IMR-90 (cell line): ENCODE data around the gene ADAMTSL4. TPM values are rescaled to one million over a fixed set of nuclear protein-coding genes. Genes with fewer than 3 reads are reported as not detected.

Experiments
- ATAC-seq: fragments of 200-7000 bp; cut with Tn5 transposase; 2 replicates; pipeline ENCODE4 v1.9.1; 2020; ENCODE audit warnings: low read depth, mild to moderate bottlenecking, moderate library complexity
- BruUV-seq: library from RNA; stranded (reverse); fragments of 400-500 nt; replicated peaks from 2 replicates; lab custom pipeline; 2021; lab: Mats Ljungman, UMichigan
- CTCF ChIA-PET: fragments of 300-600 bp; formaldehyde crosslinking; extraction: SDS; loops from one replicate; lab custom pipeline; 2021; ENCODE audit warnings: antibody characterized with exemption; lab: Yijun Ruan, JAX
- POLR2A ChIA-PET: fragments of 300-600 bp; sonication (Branson Sonifier 250); formaldehyde crosslinking; loops from one replicate; lab custom pipeline; 2022; ENCODE audit warnings: antibody characterized with exemption; ENCODE audit not compliant: unreplicated experiment; lab: Charles Lee
- DNase-seq: peaks from one replicate; pipeline ENCODE4 v3.0.0; 2013
- H2AFZ ChIP-seq: replicated peaks from 2 replicates; pipeline ENCODE3; 2013; ENCODE audit warnings: low read length, mild to moderate bottlenecking; ENCODE audit not compliant: poor library complexity
- H2AK5ac ChIP-seq: 2 replicates; pipeline ENCODE4 v1.6.1; 2013; ENCODE audit warnings: low read depth, low read length, inconsistent platforms
- H2AK9ac ChIP-seq: replicated peaks from 2 replicates; pipeline ENCODE3; 2013; ENCODE audit warnings: mild to moderate bottlenecking, low read depth, low read length, moderate library complexity; ENCODE audit not compliant: poor library complexity
- H2BK120ac ChIP-seq: 2 replicates; pipeline ENCODE4 v1.6.1; 2013; ENCODE audit warnings: low read depth, low read length, inconsistent platforms
- H2BK15ac ChIP-seq: 3 replicates; pipeline ENCODE4 v1.6.1; 2013; ENCODE audit warnings: low read depth, low read length, inconsistent platforms
- H2BK20ac ChIP-seq: 2 replicates; pipeline ENCODE4 v1.6.1; 2013; ENCODE audit warnings: low read depth, mild to moderate bottlenecking, inconsistent platforms, low read length, moderate library complexity
- H2BK5ac ChIP-seq: 2 replicates; pipeline ENCODE4 v1.6.1; 2013; ENCODE audit warnings: mild to moderate bottlenecking, low read depth, low read length, inconsistent platforms; ENCODE audit not compliant: poor library complexity, severe bottlenecking
- H3K14ac ChIP-seq: replicated peaks from 2 replicates; pipeline ENCODE4 v1.6.1; 2013; ENCODE audit warnings: low read depth, low read length, inconsistent platforms
- H3K18ac ChIP-seq: 2 replicates; pipeline ENCODE4 v1.6.1; 2013; ENCODE audit warnings: low read depth, low read length, control low read depth
- H3K23ac ChIP-seq: 2 replicates; pipeline ENCODE4 v1.6.1; 2013; ENCODE audit warnings: low read depth, low read length, inconsistent platforms
- H3K27ac ChIP-seq: 2 replicates; pipeline ENCODE4 v1.5.1; 2013; ENCODE audit warnings: mild to moderate bottlenecking, control low read depth, low read length; ENCODE audit not compliant: insufficient read depth
- H3K27me3 ChIP-seq: 2 replicates; pipeline ENCODE4 v1.6.1; 2013; ENCODE audit warnings: low read length; ENCODE audit not compliant: control insufficient read depth, insufficient read depth
- H3K36me3 ChIP-seq: 2 replicates; pipeline ENCODE4 v1.6.1; 2013; ENCODE audit warnings: low read length, mixed read lengths; ENCODE audit not compliant: control insufficient read depth, insufficient read depth
- H3K4ac ChIP-seq: 2 replicates; pipeline ENCODE4 v1.6.1; 2013; ENCODE audit warnings: low read depth, low read length, inconsistent platforms
- H3K4me1 ChIP-seq: 2 replicates; pipeline ENCODE4 v1.6.1; 2013; ENCODE audit warnings: low read length, mixed read lengths; ENCODE audit not compliant: control insufficient read depth, insufficient read depth
- H3K4me2 ChIP-seq: 2 replicates; pipeline ENCODE4 v1.6.1; 2013; ENCODE audit warnings: low read depth, mild to moderate bottlenecking, control low read depth, low read length, moderate library complexity
- H3K4me3 ChIP-seq: 2 replicates; pipeline ENCODE4 v1.5.1; 2013; ENCODE audit warnings: low read depth, mild to moderate bottlenecking, control low read depth, low read length, moderate library complexity; ENCODE audit not compliant: insufficient read depth
- H3K56ac ChIP-seq: 2 replicates; pipeline ENCODE4 v1.6.1; 2013; ENCODE audit warnings: low read length, inconsistent platforms; ENCODE audit not compliant: insufficient read depth; ENCODE audit errors: extremely low read depth
- H3K79me1 ChIP-seq, 2 experiments: 2 replicates each; pipeline ENCODE4 v1.6.1; 2013; ENCODE audit warnings: low read length in 2 of 2, inconsistent platforms in 1 of 2, low read depth in 1 of 2
- H3K9ac ChIP-seq: 2 replicates; pipeline ENCODE4 v1.6.1; 2013; ENCODE audit warnings: low read depth, low read length, control low read depth
- H3K9me1 ChIP-seq: 2 replicates; pipeline ENCODE4 v1.6.1; 2013; ENCODE audit warnings: low read length, inconsistent platforms; ENCODE audit not compliant: insufficient read depth
- H3K9me3 ChIP-seq: 2 replicates; pipeline ENCODE4 v1.6.1; 2013; ENCODE audit warnings: low read length; ENCODE audit not compliant: control insufficient read depth, insufficient read depth
- H4K20me1 ChIP-seq: 2 replicates; pipeline ENCODE4 v1.6.1; 2013; ENCODE audit warnings: low read length, inconsistent platforms; ENCODE audit not compliant: insufficient read depth
- H4K5ac ChIP-seq: 2 replicates; pipeline ENCODE4 v1.6.1; 2013; ENCODE audit warnings: mild to moderate bottlenecking, low read depth, low read length, control low read depth
- H4K8ac ChIP-seq, 2 experiments: 2 replicates each; pipeline ENCODE4 v1.6.1; 2013; ENCODE audit warnings: low read depth in 2 of 2, low read length in 2 of 2, control low read depth in 1 of 2, inconsistent platforms in 1 of 2
- H4K91ac ChIP-seq: 2 replicates; pipeline ENCODE4 v1.6.1; 2013; ENCODE audit warnings: low read depth, low read length, inconsistent platforms; ENCODE audit not compliant: insufficient read depth
- CEBPB ChIP-seq: IDR thresholded peaks from 2 replicates; pipeline ENCODE4 v1.6.1; 2012; ENCODE audit warnings: low read depth, low read length, improper control_type of control experiment
- MXI1 ChIP-seq: IDR thresholded peaks from 2 replicates; pipeline ENCODE4 v1.6.1; 2012; ENCODE audit warnings: low read depth, mild to moderate bottlenecking, low read length, moderate library complexity, borderline replicate concordance
- POLR2A ChIP-seq: IDR thresholded peaks from 2 replicates; pipeline ENCODE4 v1.6.1; 2012; ENCODE audit warnings: mild to moderate bottlenecking, low read depth, low read length
- WGBS, 2 experiments: methylation state at CpG; one replicate each; pipeline versions ENCODE4 v1.1.5 to v1.1.7; 2013; ENCODE audit warnings: missing lambda C conversion rate in 2 of 2; ENCODE audit not compliant: insufficient read length in 1 of 2; ENCODE audit errors: extremely low coverage in 2 of 2; 5-methylcytosine and 5-hydroxymethylcytosine counted together
- dilution Hi-C: fragments of 300-500 bp; cut with HindIII; formaldehyde crosslinking; loops from one replicate; pipeline ENCODE4 v1.14.3; 2018; ENCODE audit warnings: low sequenced_read_pairs; ENCODE audit not compliant: unreplicated experiment
- in situ Hi-C: fragments of 300-500 bp; cut with MboI; formaldehyde crosslinking; loops from 3 replicates; pipeline ENCODE4 v1.14.3; 2019; ENCODE audit warnings: low sequenced_read_pairs, inconsistent platforms, mixed read lengths
- intact Hi-C: fragments of 100-400 bp; cut with micrococcal nuclease; formaldehyde crosslinking; loops from 2 replicates; pipeline ENCODE4 v1.10.0; 2022
- polyA plus RNA-seq, 3 experiments: library from polyadenylated mRNA; depleted of rRNA; stranded (reverse); fragments of >200 nt; gene quantifications; 2 replicates each; pipeline ENCODE4 v1.2.3, GENCODE V29; 2012; ENCODE audit warnings: low replicate concordance in 1 of 3
- total RNA-seq: library from RNA; depleted of rRNA; stranded (reverse); fragments of >200 nt; gene quantifications from 2 replicates; pipeline ENCODE4 v1.2.3, GENCODE V29; 2012

ADAMTSL4 gene
- total and polyA plus RNA-seq, 2 of the 4 experiments (the other 2 are of a cell fraction), result 0.54 to 12.2 TPM

DNA sequence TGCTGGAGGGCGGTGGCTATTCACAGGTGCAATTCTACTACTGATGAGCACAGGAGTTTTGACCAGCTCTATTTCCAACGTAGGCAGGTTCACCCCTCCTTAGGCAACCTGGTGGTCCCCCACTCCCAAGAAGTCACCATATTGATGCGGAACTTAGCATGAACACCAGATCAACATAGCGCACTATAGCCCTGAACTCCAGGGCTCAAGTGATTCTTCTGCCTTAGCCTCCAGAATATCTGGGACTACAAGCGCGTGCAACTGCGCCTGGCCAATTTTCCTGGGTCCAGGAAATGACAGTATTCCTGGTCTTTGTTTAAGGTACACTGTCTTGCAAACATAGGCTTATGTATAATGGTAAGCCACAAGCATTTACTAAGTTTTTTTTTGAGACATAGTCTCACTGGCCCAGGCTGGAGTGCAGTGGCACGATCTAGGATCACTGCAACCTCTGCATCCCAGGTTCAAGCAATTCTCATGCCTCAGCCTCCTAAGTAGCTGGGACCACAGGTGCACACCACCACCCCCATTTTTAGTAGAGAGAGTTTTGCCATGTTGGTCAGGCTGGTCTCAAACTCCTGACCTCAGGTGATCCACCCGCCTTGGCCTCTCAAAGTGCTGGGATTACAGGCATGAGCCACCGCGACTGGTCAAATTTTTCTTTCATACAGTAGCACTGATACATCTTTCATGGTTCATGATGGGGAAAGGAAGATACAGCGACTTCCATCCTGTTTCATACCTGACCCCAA, 17.6 kb downstream of the ADAMTSL4 start:
- Histone ChIP-seq H2BK20ac (peak overlapping the region; percentile 77), H3K18ac (peak overlapping the region; percentile 83), H2AK9ac (peak overlapping the region; percentile 71), H3K4ac (peak overlapping the region; percentile 86; the same call in 1 of the 2 replicates), H3K56ac (peak overlapping the region; percentile 24; the same call in 1 of the 2 replicates), H3K36me3 (peaks cover 4% of the 10 kb centered on the region), H4K91ac (peak overlapping the region; percentile 45), H2AK5ac (peak overlapping the region; percentile 93), H3K27ac (peak overlapping the region; percentile 89), H3K27me3 (no peaks in the 10 kb centered on the region), H2BK15ac (peak overlapping the region; percentile 55; the same call in 2 of the 3 replicates), H2BK120ac (peak overlapping the region; percentile 83), H3K4me3 (no peak overlapping the region), H4K5ac (peak overlapping the region; percentile 59), H4K8ac (peak overlapping the region; percentile 14 to 73; a peak in 2 of 4 replicates), H2AFZ (no peak overlapping the region), H3K4me1 (peaks cover 41% of the 10 kb centered on the region), H2BK5ac (peak overlapping the region; percentile 70), H3K79me1 (peaks cover 17 to 79% of the 10 kb centered on the region in 2 experiments; a peak in 3 of 4 replicates), H4K20me1 (peaks cover 55% of the 10 kb centered on the region), H3K4me2 (peak overlapping the region; percentile 50), H3K9ac (peak overlapping the region; percentile 66), H3K9me1 (peaks cover 31% of the 10 kb centered on the region), H3K9me3 (no peaks in the 10 kb centered on the region), H3K14ac (peak overlapping the region; percentile 93), H3K23ac (peak overlapping the region; percentile 94; the same call in 1 of the 2 replicates)
- dilution Hi-C loops (no loop called here), in situ Hi-C loops (loop anchor here (10.0 kb wide), 1 partner anchor 238 kb away; the partner anchor contains the start of gene CTSK), intact Hi-C loops (loop anchor here (10.0 kb wide), 1 partner anchor 438 kb away; the partner anchor contains the start of genes MINDY1 and PRUNE1)
- TF ChIP-seq CEBPB (no peak), MXI1 (no peak), POLR2A (peak; percentile 70)
- WGBS, 2 experiments, result no CpG with 5 or more reads among the region's 12 CpGs
- no TSS peak for BruUV-seq
- ChIA-PET CTCF (no interaction called here), POLR2A (interaction anchor here (0.6 to 1.9 kb wide), 2 partner anchors 12 to 85 kb away, joined by 18 to 24 read pairs; partner anchors contain the start of gene MCL1)
- DNase-seq (no peak), ATAC-seq (no peak)
